ENCODE results near the gene OFD1.
A peak's percentile ranks its signal among the peaks of the same experiment; 100 is the strongest.

Gene OFD1

DNA sequence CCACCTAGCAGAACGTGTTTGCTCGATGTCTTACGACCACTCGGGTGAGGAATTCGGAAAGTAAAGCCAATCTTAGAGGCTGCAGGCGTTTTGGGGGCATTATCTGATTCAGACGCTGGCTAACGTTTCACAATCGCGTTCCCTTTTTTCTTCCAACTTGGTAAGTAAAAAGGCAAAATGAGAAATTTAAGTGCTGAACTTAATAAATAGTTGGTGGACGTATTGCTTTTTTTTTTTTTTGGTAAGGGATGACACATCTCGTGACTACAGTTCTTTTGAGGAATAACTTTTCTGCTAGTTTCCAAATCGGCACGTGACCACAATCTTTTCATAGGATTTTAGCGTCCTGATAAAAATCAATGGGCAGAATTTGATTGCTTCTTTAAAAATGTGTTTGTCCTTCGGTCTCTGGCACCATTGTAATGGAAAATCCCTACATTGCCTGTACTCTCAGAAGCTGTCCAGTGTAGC, 44.8 kb upstream of the OFD1 start:
- DNase-seq (ENCODE audit: low read depth, low spot score), result peak; percentile 36
- peak overlapping the region; percentile 77 for H3K4me3 ChIP-seq (ENCODE audit: low read depth, low read length)
- in situ Hi-C loops (cut with HindIII; ENCODE audit: low sequenced_read_pairs), result no loop called here
- TF ChIP-seq, protein P1, sequence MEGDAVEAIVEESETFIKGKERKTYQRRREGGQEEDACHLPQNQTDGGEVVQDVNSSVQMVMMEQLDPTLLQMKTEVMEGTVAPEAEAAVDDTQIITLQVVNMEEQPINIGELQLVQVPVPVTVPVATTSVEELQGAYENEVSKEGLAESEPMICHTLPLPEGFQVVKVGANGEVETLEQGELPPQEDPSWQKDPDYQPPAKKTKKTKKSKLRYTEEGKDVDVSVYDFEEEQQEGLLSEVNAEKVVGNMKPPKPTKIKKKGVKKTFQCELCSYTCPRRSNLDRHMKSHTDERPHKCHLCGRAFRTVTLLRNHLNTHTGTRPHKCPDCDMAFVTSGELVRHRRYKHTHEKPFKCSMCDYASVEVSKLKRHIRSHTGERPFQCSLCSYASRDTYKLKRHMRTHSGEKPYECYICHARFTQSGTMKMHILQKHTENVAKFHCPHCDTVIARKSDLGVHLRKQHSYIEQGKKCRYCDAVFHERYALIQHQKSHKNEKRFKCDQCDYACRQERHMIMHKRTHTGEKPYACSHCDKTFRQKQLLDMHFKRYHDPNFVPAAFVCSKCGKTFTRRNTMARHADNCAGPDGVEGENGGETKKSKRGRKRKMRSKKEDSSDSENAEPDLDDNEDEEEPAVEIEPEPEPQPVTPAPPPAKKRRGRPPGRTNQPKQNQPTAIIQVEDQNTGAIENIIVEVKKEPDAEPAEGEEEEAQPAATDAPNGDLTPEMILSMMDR (IDR thresholded peaks at IDR 0.05; ENCODE audit: low read depth, low read length), result no peak

DNA sequence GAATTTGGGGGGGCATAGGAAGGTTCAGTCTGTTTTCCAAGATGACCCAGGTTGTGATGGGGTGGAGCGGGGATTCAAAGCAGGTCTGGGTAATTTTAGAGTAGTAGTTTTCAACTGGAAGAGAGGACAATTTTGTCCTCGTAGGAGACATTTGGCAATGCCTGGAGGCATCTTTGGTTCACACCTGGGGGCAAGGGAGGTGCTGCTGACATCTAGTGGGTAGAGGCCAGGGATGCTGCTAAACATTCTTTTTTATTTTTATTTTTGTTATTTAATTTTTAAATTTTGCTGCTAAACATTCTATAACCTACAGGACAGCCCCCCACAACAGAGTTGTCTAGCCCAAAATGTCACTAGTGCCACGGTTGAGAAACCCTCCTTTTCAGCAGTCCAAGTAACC, 43.7 kb upstream of the OFD1 start:
- no peak for DNase-seq (ENCODE audit: low read depth, low spot score)
- TF ChIP-seq, protein P1 (IDR thresholded peaks at IDR 0.05; ENCODE audit: low read depth, low read length), result peak; percentile 23
- in situ Hi-C loops (cut with HindIII; ENCODE audit: low sequenced_read_pairs), result no loop called here
- H3K4me3 ChIP-seq (ENCODE audit: low read depth, low read length), result peak overlapping the region; percentile 77

DNA sequence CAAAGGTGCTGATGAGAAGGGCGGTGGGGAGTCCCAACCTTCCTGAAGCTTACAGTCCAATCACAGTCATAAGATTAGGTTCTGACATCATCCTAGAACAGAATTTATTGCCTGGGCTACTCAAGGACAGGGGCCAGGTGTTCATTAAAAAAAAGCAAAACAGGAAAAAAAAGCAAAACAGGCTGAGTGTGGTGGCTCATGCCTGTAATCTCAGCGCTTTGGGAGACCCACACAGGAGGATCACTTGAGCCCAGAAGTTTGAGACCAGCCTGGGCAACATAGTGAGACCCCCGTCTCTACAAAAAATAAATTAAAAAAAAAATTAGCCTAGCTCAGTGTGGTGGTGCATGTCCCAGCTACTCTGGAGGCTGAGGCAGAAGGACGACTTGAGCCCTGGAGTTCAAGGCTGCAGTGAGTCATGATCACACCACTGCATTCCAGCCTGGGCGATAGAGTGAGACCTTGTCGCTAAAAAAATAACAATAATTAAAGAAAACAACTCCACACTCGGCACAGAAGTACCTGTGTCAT, 42.6 kb upstream of the OFD1 start:
- no peak for DNase-seq (ENCODE audit: low read depth, low spot score)
- H3K4me3 ChIP-seq (ENCODE audit: low read depth, low read length), result no peak overlapping the region
- TF ChIP-seq, protein P1 (IDR thresholded peaks at IDR 0.05; ENCODE audit: low read depth, low read length), result no peak
- in situ Hi-C loops (cut with HindIII; ENCODE audit: low sequenced_read_pairs), result no loop called here

DNA sequence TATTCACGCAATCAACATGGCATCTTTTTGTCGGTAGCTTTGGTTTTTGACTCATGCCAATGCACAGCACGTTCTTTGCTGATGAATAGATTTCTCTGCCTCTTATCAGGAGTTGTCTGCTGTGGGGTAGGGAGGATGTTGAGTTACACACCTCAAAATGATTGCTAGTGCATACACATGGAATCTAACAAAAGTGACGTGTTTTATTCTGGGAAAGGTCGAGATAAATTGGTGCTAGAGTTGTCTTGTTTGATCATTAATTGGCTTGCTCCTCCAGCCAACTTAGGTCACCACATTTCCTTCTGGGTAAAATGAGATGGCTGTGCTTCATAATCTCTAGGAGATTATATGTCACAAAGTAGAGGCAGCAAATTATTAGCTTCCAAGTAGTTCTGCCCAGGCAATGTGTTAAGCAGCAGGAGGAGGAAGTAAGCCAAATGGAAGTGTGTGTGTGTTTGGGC, 41.7 kb upstream of the OFD1 start:
- TF ChIP-seq, protein P1 (IDR thresholded peaks at IDR 0.05; ENCODE audit: low read depth, low read length), result no peak
- no peak overlapping the region for H3K4me3 ChIP-seq (ENCODE audit: low read depth, low read length)
- DNase-seq (ENCODE audit: low read depth, low spot score), result no peak
- in situ Hi-C loops (cut with HindIII; ENCODE audit: low sequenced_read_pairs), result no loop called here

DNA sequence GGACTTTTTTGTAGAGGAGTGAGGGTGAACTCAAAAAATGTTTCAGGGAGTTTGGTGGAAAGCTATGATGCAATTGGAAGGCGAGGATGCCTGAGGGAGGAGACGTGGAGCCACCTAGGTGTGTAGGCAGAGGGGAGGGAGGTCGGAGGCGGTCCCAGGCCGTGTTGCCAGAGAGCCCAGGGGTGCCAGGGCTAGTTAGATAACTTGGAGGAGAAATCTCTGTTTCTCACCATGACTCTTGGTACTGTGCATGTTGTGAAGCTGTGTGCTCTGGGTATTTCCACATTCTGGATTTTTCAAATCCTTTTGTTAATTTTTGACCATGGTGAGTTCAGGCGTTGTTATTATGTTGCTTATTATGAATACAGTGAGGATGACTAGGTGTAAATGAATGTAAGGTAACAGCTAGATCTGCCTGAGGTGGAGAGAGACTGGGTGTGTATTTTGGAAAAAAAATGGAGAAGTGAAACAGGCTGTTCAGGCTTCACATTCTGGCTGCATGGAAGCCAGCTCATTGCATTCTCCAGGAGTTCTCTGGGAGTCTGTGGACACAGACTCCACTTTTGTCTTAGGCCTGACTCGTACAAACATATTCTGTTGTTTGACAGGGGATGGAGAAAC, 41.1 kb upstream of the OFD1 start:
- no peak for DNase-seq (ENCODE audit: low read depth, low spot score)
- TF ChIP-seq, protein P1 (IDR thresholded peaks at IDR 0.05; ENCODE audit: low read depth, low read length), result no peak
- in situ Hi-C loops (cut with HindIII; ENCODE audit: low sequenced_read_pairs), result no loop called here
- H3K4me3 ChIP-seq (ENCODE audit: low read depth, low read length), result no peak overlapping the region

DNA sequence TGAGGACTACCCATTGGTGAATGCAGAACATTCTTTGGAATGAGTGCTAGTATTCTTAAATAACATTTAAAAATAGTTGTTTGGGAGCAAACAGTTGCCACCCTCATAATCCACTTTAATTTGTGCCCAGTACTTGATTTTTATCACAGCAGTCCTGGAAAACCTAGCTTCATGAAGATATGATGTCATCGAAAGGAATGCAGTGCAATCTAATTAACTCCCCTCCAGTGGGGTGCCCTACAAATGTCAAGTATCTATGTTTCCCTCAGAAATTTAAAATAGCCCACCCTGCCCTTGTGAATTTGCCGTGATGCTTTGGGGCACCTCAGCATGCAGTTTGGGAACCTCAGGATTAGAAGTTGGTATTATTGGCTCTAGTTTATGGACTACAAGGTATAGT, 40.2 kb upstream of the OFD1 start:
- in situ Hi-C loops (cut with HindIII; ENCODE audit: low sequenced_read_pairs), result no loop called here
- no peak overlapping the region for H3K4me3 ChIP-seq (ENCODE audit: low read depth, low read length)
- DNase-seq (ENCODE audit: low read depth, low spot score), result no peak
- TF ChIP-seq, protein P1 (IDR thresholded peaks at IDR 0.05; ENCODE audit: low read depth, low read length), result no peak

Data from astrocyte of the spinal cord (primary cell).